HFF-Myc (cell line): ENCODE measurements around the gene ZNF343.

Source experiments
- DNase-seq: peaks from one replicate; pipeline ENCODE4 v3.0.0-alpha.2; 2011; ENCODE audit warnings: low read depth; ENCODE audit errors: extremely low read depth
- H3K4me3 ChIP-seq: replicated peaks from 2 replicates; pipeline ENCODE4 v1.5.1; 2011; ENCODE audit warnings: low read depth, mild to moderate bottlenecking, control low read depth, low read length
- CTCF ChIP-seq: IDR thresholded peaks from 2 replicates; pipeline ENCODE4 v1.5.1; 2012; ENCODE audit warnings: mild to moderate bottlenecking, low read depth, low read length, control low read depth; ENCODE audit errors: missing control alignments

The ZNF343 gene

GRCh38 chr20:2538931-2539720, 30.4 kb upstream of the ZNF343 start:
- no peak overlapping the region for H3K4me3 ChIP-seq
- no peak for DNase-seq
- TF ChIP-seq CTCF = no peak

- DNase-seq = no peak
- H3K4me3 ChIP-seq = no peak overlapping the region
- TF ChIP-seq CTCF = no peak
Observed at GRCh38 chr20:2538356-2538755, 29.6 kb upstream of the ZNF343 start.

GRCh38 chr20:2537101-2537500, 28.4 kb upstream of the ZNF343 start:
- DNase-seq = no peak

GRCh38 chr20:2536560-2536986, 27.9 kb upstream of the ZNF343 start, which contains the start of gene TMC2:
TMC2 (plus strand) TSS chr20:2536573; CDS start chr20:2536622, 49 bp downstream.
- DNase-seq = no peak
- H3K4me3 ChIP-seq = no peak within 1 kb of the TSS
- no peak for TF ChIP-seq CTCF

More at GRCh38 chr20:2537101-2537500, 28.4 kb upstream of the ZNF343 start:
- no peak for TF ChIP-seq CTCF
- no peak overlapping the region for H3K4me3 ChIP-seq

GRCh38 chr20:2535711-2536559, 27.2 kb upstream of the ZNF343 start:
- TF ChIP-seq CTCF = no peak
- no peak for DNase-seq
- no peak overlapping the region for H3K4me3 ChIP-seq

- no peak overlapping the region for H3K4me3 ChIP-seq
- no peak for TF ChIP-seq CTCF
- no peak for DNase-seq
Observed at GRCh38 chr20:2533118-2533517, 24.4 kb upstream of the ZNF343 start.
